GM10248 (cell line): Measurements from ENCODE around the gene TBC1D7.
A peak's percentile ranks its signal among the peaks of the same experiment; 100 is the strongest.

ENCODE experiments used
- CTCF ChIA-PET: fragments of 300-600 bp; sonication (Branson Sonifier 250); formaldehyde crosslinking; extraction: SDS; loops from one replicate; lab custom pipeline; 2021; ENCODE audit warnings: antibody characterized with exemption; lab: Yijun Ruan, JAX
- POLR2A ChIA-PET: fragments of 350-650 bp; sonication (Branson Sonifier 250); formaldehyde crosslinking; extraction: SDS; loops from one replicate; lab custom pipeline; 2020; ENCODE audit warnings: antibody characterized with exemption; lab: Yijun Ruan, JAX
- DNase-seq: peaks from one replicate; pipeline ENCODE4 v3.0.0; 2012; ENCODE audit errors: extremely low spot score
- TF ChIP-seq, protein P1 (sequence below): IDR thresholded peaks from 2 replicates; pipeline ENCODE4 v1.5.1; 2012; ENCODE audit warnings: mild to moderate bottlenecking, low read depth; ENCODE audit errors: extremely low read depth, missing control alignments, control extremely low read depth

The TBC1D7 gene

GRCh38 chr6:13282393-13283069 lies 45.8 kb downstream of the TBC1D7 start:
- CTCF ChIA-PET: interaction anchor here (1.0 to 1.3 kb wide), 4 partner anchors 8 to 123 kb away, joined by 3 to 4 read pairs (median 4); no protein-coding TSS in a partner anchor
- POLR2A ChIA-PET: no interaction called here

DNA sequence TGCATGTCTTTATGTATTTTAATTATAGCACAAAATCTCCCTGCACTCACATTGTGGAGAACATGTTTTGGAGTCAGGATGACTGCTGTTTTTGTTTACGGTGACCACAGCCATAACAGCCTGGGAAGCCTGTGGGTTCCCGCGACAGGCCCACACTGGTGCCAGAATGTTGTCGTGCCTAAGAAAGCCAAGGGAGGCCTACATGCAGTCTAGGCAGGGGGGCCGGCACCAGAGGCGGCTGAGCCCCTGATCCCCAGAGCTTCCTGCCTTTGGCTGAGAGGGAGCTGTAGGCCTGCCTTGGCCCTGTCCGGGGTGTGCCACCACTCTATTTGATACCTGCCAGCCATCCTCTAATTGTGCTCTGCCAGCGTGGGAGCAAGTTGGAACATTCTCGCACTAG lies 46.7 kb downstream of the TBC1D7 start:
- ChIA-PET CTCF (no interaction called here), POLR2A (no interaction called here)
- DNase-seq: no peak
- TF ChIP-seq, protein P1, sequence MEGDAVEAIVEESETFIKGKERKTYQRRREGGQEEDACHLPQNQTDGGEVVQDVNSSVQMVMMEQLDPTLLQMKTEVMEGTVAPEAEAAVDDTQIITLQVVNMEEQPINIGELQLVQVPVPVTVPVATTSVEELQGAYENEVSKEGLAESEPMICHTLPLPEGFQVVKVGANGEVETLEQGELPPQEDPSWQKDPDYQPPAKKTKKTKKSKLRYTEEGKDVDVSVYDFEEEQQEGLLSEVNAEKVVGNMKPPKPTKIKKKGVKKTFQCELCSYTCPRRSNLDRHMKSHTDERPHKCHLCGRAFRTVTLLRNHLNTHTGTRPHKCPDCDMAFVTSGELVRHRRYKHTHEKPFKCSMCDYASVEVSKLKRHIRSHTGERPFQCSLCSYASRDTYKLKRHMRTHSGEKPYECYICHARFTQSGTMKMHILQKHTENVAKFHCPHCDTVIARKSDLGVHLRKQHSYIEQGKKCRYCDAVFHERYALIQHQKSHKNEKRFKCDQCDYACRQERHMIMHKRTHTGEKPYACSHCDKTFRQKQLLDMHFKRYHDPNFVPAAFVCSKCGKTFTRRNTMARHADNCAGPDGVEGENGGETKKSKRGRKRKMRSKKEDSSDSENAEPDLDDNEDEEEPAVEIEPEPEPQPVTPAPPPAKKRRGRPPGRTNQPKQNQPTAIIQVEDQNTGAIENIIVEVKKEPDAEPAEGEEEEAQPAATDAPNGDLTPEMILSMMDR: no peak

More at GRCh38 chr6:13282393-13283069, 45.8 kb downstream of the TBC1D7 start:
- no peak for DNase-seq
- TF ChIP-seq, protein P1: no peak

- CTCF ChIA-PET: interaction anchor here (3.0 kb wide), 1 partner anchor 85 kb away, joined by 17 read pairs; no protein-coding TSS in a partner anchor
- TF ChIP-seq, protein P1: no peak
- POLR2A ChIA-PET: interaction anchor here (1.1 kb wide), 1 partner anchor 8 kb away, joined by 10 read pairs; no protein-coding TSS in a partner anchor
- no peak for DNase-seq
These were observed 48.1 kb downstream of the TBC1D7 start for GRCh38 chr6:13280254-13280653.

DNA sequence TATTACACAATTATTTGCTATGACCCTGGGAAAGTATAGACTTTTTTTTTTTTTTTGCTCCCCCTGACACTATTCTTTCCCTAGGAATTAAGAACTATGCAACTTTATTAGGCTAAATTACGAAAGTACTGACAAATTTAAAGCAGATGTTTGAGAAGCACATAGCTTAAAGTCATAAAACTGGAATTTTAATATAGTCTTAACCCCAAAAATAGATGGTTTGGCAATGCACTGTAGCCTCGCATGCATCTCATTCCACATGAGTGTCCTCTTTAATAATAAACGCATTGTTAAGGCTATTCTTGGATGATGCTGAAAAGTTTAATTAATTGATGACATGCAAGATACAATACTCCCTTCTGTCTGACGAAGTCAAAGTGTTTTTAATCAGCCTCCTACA lies 49.3 kb downstream of the TBC1D7 start:
- ChIA-PET POLR2A (interaction anchor here (0.6 to 1.2 kb wide), 3 partner anchors 9 to 306 kb away, joined by 3 to 10 read pairs (median 4); no protein-coding TSS in a partner anchor), CTCF (interaction anchor here (1.1 to 3.0 kb wide), 3 partner anchors 20 to 84 kb away, joined by 4 to 17 read pairs (median 4); no protein-coding TSS in a partner anchor)
- TF ChIP-seq, protein P1: no peak
- no peak for DNase-seq

DNA sequence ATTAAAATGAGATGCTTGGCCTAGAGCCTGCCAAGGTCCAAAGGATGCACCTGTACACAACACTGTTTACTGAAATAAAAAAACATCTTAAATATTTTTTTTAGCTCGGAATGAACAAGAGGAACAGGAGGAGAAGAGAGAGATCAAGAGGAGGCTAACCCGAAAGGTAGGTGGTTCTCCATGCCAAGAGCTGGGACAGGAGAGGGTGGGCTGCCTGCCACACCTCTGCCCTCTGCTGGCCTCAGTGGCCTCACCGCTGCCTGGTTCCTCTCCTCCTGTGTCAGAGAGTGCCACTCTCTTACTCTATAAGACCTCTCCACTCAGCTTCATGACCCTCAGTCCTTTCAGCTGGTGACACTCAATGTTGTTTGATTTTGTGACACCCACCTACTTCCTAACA lies 50.2 kb downstream of the TBC1D7 start:
- TF ChIP-seq, protein P1: peak; percentile 46
- ChIA-PET POLR2A (interaction anchor here (1.2 to 1.6 kb wide), 2 partner anchors 20 to 24 kb away, joined by 3 read pairs; no protein-coding TSS in a partner anchor), CTCF (interaction anchor here (0.8 to 3.0 kb wide), 7 partner anchors 19 to 337 kb away, joined by 3 to 17 read pairs (median 3); partner anchors contain the start of gene NOL7)
- DNase-seq: no peak

GRCh38 chr6:13277231-13277630 lies 51.1 kb downstream of the TBC1D7 start:
- TF ChIP-seq, protein P1: no peak
- ChIA-PET POLR2A (interaction anchor here (1.6 kb wide), 1 partner anchor 19 kb away, joined by 3 read pairs; no protein-coding TSS in a partner anchor), CTCF (interaction anchor here (0.7 to 3.0 kb wide), 6 partner anchors 10 to 82 kb away, joined by 3 to 17 read pairs (median 3); no protein-coding TSS in a partner anchor)
- DNase-seq: no peak
